AG09319 (cell line): ENCODE results near the gene IGSF9B.

ENCODE experiments used
- DNase-seq: peaks from one replicate; pipeline ENCODE4 v3.0.0-alpha.2; 2010; ENCODE audit warnings: low read depth; ENCODE audit errors: extremely low read depth
- CTCF ChIP-seq: IDR thresholded peaks from 2 replicates; pipeline ENCODE4 v1.5.1; 2011; ENCODE audit warnings: low read depth, mild to moderate bottlenecking, inconsistent platforms, low read length, moderate library complexity

IGSF9B gene

GRCh38 chr11:133907841-133908241 is 48.9 kb downstream of the IGSF9B start:
- no peak for DNase-seq
- TF ChIP-seq CTCF = no peak

DNA sequence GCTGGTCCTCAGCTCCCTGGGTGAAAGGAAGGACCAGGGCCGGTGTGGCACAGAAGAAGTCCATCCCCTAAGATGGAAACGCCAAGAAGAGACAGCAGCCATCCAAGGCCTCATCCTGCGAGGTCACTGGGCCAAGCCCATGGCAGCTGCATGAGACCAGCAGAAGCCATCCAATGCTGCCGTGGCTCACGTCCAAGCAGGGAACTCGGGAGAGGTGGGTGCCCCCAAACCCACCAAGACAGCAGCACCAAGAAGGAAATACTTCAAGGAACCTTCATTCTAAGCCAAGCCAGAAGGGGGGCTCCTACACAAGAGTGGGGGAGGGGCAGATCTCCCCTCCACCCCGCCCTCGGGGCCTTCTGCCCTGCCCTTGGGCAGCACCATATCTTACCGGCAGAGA is 49.6 kb downstream of the IGSF9B start:
- no peak for DNase-seq
- no peak for TF ChIP-seq CTCF

- no peak for TF ChIP-seq CTCF
- no peak for DNase-seq
Observed at GRCh38 chr11:133906746-133907145, 50.0 kb downstream of the IGSF9B start.

DNA sequence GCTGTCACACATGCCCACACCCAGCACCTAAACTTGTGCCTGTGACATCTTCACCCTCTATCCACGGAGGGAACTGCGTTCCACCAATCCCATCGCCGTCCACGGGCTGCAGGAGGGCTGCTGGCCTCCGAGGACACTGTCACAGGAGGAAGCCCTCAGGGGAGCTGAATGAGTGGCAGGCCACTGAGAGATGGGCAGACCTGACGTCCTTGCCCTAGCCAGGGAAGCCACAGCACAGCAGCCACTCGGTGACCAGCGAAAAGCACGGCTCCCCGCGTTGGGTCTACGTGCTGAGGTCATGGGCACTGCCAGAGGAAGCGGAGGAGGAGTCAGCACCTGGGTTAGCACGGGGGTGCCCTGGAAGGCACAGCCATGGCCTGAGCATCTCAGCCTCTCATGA is 50.5 kb downstream of the IGSF9B start:
- no peak for TF ChIP-seq CTCF
- DNase-seq = no peak

- no peak for DNase-seq
- no peak for TF ChIP-seq CTCF
Observed at GRCh38 chr11:133905677-133906156, 51.1 kb downstream of the IGSF9B start.

GRCh38 chr11:133904818-133905515 is 51.8 kb downstream of the IGSF9B start:
- no peak for TF ChIP-seq CTCF
- no peak for DNase-seq

DNA sequence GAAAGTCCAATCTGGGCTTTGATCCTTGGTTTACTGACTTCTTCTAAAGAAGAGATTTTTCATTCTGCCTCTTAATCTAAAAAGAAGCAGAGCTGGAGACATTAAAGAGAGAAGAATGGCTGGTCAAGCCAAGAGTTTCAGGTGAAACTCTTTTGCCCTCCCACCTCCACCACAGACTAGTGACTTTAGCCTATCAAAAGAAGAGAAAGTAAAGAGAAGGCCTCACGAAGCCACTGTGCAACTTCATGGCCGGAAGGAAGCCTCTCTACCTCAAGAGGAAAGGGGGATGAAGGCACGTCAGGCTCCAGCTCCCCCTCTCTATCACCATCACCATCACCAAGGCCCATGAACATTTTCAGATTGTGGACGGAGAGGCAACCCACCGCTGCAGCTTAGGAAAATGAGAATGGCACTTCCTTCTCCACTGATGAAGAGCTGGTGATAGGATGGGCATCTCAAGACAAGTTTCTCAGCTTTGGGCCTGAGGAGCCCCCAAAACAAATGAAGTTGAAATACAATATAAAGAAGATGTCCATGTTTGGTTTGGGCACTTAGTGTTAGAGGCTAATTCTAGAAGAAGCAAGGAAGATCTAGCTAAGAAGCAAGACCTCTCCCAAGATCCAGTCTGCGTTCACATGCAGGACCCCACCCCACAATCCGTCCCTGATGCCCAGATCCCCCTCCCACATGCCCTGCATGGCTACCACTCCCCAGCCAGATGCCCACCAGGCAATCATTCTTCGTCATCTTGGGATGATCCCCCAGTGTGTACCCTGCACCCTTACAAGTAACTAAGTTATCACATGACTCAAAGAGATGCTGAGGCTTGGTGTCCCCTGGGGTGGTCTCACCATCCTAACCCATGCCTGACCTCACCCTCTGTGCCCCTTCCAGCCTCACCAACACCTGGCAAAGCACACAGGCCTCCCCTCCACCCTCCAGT is 52.6 kb downstream of the IGSF9B start:
- TF ChIP-seq CTCF = no peak
- DNase-seq = no peak
